ENCODE data around the gene LETM1. TPM values are rescaled to one million over a fixed set of nuclear protein-coding genes. Genes with fewer than 3 reads are reported as not detected.
A peak's percentile ranks its signal among the peaks of the same experiment; 100 is the strongest.

LETM1 gene
- total RNA-seq, 4 donors from 2014 or later: 23.2 to 40.3 (median 33.6) TPM

DNA sequence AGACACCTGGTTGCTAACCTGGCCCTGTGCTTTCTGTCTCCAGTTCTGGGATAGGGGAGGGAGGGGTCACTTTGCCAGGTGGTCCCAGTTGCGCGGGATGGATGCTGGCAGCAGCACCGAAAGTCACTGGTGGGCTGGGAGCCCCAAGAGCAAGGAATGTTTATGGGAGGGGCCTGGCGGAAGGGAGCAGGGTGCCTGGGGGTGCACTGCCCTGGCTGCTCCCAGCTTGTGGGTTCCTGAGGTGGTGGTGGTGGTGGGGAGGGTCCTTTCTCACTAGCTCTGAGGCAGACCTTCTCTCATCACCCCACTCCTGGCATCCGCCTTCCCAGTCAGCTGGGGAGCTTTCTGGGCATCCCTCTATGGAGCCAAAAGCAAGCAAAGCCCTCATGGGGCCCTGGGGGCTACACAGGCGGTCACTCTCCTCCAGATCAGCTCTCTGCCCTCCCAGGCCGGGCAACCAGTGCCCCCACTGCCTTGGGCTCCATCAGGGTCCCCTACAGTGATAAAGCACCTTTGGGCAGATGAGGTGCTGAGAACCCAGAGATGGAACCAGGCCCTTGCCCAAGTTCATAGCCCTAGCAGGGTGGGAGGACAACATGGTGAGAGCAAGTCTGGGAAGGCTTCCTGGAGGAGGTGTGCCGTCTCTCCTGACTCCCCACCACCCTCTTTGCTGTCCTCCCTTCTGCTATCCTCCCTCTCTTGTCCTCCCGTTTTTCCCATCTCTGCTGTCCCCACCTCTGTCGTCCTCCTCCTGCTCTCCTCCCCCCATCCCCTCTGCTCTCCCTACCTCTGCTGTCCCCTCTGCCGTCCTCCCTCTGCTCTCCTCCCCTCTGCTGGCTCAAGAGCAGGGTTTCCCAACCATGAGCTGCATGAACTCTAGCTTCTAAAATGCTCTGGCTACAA lies 46.9 kb downstream of the LETM1 start:
- in situ Hi-C loops (cut with MboI; ENCODE audit: low sequenced_read_pairs in 4 of 4): no loop called here
- ATAC-seq: no peak
- intact Hi-C loops (cut with DNase I; ENCODE audit: low total_unique reads): no loop called here

DNA sequence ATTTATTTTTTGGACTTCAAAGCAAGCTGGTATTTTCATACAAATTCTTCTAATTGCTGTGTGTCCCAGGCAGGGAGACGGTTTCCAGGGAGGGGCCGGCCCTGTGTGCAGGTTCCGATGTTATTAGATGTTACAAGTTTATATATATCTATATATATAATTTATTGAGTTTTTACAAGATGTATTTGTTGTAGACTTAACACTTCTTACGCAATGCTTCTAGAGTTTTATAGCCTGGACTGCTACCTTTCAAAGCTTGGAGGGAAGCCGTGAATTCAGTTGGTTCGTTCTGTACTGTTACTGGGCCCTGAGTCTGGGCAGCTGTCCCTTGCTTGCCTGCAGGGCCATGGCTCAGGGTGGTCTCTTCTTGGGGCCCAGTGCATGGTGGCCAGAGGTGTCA lies 47.6 kb downstream of the LETM1 start:
- DNase-seq (no peak), ATAC-seq (peak; percentile 45 to 72)
- in situ Hi-C loops (cut with MboI; ENCODE audit: low sequenced_read_pairs in 4 of 4) (no loop called here), intact Hi-C loops (cut with DNase I; ENCODE audit: low total_unique reads) (no loop called here)
- Histone ChIP-seq H3K4me1 (peaks cover 3 to 9% of the 10 kb centered on the region in 2 donors), H3K9me3 (no peaks in the 10 kb centered on the region), H3K36me3 (peaks cover 0 to 4% of the 10 kb centered on the region in 2 donors), H3K27me3 (no peaks in the 10 kb centered on the region), H3K27ac (no peak overlapping the region), H3K4me3 (no peak overlapping the region)
- TF ChIP-seq, protein P1, sequence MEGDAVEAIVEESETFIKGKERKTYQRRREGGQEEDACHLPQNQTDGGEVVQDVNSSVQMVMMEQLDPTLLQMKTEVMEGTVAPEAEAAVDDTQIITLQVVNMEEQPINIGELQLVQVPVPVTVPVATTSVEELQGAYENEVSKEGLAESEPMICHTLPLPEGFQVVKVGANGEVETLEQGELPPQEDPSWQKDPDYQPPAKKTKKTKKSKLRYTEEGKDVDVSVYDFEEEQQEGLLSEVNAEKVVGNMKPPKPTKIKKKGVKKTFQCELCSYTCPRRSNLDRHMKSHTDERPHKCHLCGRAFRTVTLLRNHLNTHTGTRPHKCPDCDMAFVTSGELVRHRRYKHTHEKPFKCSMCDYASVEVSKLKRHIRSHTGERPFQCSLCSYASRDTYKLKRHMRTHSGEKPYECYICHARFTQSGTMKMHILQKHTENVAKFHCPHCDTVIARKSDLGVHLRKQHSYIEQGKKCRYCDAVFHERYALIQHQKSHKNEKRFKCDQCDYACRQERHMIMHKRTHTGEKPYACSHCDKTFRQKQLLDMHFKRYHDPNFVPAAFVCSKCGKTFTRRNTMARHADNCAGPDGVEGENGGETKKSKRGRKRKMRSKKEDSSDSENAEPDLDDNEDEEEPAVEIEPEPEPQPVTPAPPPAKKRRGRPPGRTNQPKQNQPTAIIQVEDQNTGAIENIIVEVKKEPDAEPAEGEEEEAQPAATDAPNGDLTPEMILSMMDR (IDR thresholded peaks at IDR 0.05 in 4 of 5, conservative IDR thresholded peaks at IDR 0.05 in 1 of 5): no peak
- TF ChIP-seq POLR2A (IDR thresholded peaks at IDR 0.05): no peak

More for the DNA sequence above, 46.9 kb downstream of the LETM1 start:
- DNase-seq: no peak
- Histone ChIP-seq H3K27me3 (no peaks in the 10 kb centered on the region), H3K4me1 (peaks cover 3 to 9% of the 10 kb centered on the region in 2 donors), H3K27ac (no peak overlapping the region), H3K4me3 (no peak overlapping the region), H3K9me3 (no peaks in the 10 kb centered on the region), H3K36me3 (peaks cover 0 to 11% of the 10 kb centered on the region in 2 donors)
- TF ChIP-seq, protein P1 (IDR thresholded peaks at IDR 0.05 in 4 of 5, conservative IDR thresholded peaks at IDR 0.05 in 1 of 5): no peak
- no peak for TF ChIP-seq POLR2A (IDR thresholded peaks at IDR 0.05)

DNA sequence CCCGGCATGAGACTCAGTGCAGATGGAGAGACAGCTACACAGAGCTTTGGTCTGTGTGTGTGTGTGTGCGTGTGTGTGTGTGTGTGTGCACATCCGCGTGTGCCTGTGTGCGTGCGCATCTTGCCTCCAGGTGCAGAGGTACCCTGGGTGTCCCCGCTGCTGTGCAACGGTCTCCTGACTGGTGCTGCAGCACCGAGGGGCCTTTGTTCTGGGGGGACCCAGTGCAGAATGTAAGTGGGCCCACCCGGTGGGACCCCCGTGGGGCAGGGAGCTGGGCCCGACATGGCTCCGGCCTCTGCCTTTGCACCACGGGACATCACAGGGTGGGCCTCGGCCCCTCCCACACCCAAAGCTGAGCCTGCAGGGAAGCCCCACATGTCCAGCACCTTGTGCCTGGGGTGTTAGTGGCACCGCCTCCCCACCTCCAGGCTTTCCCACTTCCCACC lies 48.6 kb downstream of the LETM1 start:
- DNase-seq (no peak), ATAC-seq (no peak)
- no peak overlapping the region for H3K4me3 ChIP-seq
- intact Hi-C loops (cut with DNase I; ENCODE audit: low total_unique reads) (no loop called here), in situ Hi-C loops (cut with MboI; ENCODE audit: low sequenced_read_pairs in 4 of 4) (no loop called here)
- H3K9me3 ChIP-seq: no peaks in the 10 kb centered on the region
- H3K27me3 ChIP-seq: no peaks in the 10 kb centered on the region
- TF ChIP-seq, protein P1 (IDR thresholded peaks at IDR 0.05 in 4 of 5, conservative IDR thresholded peaks at IDR 0.05 in 1 of 5): no peak
- no peak for TF ChIP-seq POLR2A (IDR thresholded peaks at IDR 0.05)
- H3K36me3 ChIP-seq: no peaks in the 10 kb centered on the region
- no peak overlapping the region for H3K27ac ChIP-seq
- H3K4me1 ChIP-seq: peaks cover 3 to 9% of the 10 kb centered on the region in 2 donors

DNA sequence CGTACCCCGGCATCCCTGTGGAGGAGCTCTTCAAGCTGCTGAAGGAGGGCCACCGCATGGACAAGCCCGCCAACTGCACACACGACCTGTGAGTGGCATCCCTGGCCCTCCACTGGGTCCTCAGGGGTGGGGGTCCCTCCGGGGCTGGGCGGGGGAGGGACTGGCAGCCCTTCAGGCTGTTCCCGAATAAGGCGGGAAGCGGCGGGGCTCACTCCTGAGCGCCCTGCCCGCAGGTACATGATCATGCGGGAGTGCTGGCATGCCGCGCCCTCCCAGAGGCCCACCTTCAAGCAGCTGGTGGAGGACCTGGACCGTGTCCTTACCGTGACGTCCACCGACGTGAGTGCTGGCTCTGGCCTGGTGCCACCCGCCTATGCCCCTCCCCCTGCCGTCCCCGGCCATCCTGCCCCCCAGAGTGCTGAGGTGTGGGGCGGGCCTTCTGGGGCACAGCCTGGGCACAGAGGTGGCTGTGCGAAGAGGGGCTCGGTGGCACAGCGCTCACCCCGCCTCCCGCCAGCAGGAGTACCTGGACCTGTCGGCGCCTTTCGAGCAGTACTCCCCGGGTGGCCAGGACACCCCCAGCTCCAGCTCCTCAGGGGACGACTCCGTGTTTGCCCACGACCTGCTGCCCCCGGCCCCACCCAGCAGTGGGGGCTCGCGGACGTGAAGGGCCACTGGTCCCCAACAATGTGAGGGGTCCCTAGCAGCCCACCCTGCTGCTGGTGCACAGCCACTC lies 49.2 kb downstream of the LETM1 start:
- intact Hi-C loops (cut with DNase I; ENCODE audit: low total_unique reads): no loop called here
- H3K27ac ChIP-seq: no peak overlapping the region
- no peaks in the 10 kb centered on the region for H3K27me3 ChIP-seq
- DNase-seq (no peak), ATAC-seq (no peak)
- no peak overlapping the region for H3K4me3 ChIP-seq
- no peak for TF ChIP-seq POLR2A (IDR thresholded peaks at IDR 0.05)
- TF ChIP-seq, protein P1 (IDR thresholded peaks at IDR 0.05 in 4 of 5, conservative IDR thresholded peaks at IDR 0.05 in 1 of 5): no peak
- in situ Hi-C loops (cut with MboI; ENCODE audit: low sequenced_read_pairs in 4 of 4): no loop called here
- H3K4me1 ChIP-seq: peaks cover 3 to 9% of the 10 kb centered on the region in 2 donors
- no peaks in the 10 kb centered on the region for H3K36me3 ChIP-seq
- no peaks in the 10 kb centered on the region for H3K9me3 ChIP-seq

Data from gastrocnemius medialis (tissue), 4 donors.